HG03575 (cell line): ENCODE measurements around the gene CUX1.
"Not testable (repeated sequence)": the region's sequence is repeated elsewhere in the genome, so short reads cannot be mapped to it uniquely, and the experiment has no call there.

ENCODE experiments used
- ATAC-seq: cut with Tn5 transposase; IDR thresholded peaks from one replicate; pipeline ENCODE4 v1.9.1; 2021; ENCODE audit not compliant: unreplicated experiment, insufficient number of reproducible peaks, low FRiP score; ENCODE audit errors: extremely low read depth

The CUX1 gene

DNA sequence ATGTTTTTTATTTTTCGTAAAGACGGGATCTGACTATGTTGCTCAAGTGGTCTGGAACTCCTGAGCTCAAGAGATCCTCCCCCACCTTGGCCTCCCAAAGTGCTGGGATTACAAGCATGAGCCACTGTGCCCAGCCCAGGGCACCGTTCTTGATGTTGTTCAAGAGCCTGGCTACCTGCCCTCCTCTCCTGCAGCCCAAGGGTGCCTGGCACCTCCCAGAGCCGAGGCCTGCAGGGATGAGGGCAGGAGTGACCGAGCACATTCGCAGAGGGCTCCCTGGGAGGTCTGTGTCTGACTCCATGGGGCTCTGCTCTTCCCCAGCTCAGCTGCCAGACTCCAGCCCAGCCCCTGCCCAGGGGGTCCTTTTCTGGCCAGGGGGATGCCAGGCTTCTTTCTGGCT is 484.6 kb downstream of the CUX1 start:
- no peak for ATAC-seq

DNA sequence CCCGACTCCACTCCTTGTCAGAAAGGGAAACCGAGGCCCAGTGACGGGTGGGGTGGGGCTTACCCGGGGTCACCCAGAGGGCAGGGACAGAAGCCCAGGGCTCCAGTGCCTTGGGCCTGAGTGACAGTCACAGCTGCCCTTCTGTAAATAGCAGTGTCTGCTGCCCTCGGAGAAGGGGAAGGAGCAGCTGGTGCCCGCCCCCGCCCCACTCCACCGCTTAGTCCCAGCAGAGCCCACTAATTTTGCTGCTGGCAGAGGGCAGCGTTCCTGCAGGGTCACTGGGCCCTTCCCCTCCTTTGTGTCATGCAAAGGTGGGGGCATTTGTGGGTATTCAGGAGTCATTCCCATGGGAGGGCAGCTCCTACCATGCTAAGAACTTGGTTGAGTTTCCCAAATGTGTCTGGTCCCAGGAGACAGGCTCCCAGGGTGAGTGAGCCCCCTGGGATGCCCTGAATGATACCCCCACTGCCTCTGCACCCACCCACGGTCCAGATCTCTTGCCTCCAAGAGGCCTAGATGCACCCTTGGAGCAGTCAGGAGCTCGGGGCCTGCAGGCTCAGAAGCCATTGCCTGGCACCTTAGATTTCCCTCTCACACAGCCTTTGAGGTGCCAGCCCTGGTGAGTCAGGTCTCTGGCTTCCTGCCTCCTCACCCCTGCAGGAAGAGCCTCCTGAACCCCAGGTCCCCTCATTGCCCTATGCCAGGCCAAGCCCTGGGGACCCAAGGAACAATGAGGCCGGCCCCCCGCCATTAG is 486.4 kb downstream of the CUX1 start:
- no peak for ATAC-seq

DNA sequence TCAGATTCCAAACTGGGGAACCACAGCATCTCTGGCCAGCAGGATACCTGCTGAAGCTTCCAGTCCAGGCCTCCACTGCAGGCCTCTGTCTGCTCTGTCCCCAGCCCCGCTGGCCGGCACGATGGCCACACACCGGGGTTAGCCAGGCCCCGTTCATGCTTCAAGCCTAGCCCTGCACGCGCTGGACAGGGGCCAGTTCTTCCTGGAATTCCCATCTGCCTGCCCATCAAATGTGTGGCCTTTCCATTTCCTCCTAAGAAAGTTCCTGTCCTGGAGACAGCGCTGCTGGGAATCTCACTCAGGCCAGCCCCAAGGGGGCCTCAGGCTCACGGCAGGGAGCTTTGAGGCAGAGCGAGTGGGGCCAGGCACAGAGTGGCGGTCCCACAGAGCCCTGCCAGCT is 487.2 kb downstream of the CUX1 start:
- no peak for ATAC-seq

DNA sequence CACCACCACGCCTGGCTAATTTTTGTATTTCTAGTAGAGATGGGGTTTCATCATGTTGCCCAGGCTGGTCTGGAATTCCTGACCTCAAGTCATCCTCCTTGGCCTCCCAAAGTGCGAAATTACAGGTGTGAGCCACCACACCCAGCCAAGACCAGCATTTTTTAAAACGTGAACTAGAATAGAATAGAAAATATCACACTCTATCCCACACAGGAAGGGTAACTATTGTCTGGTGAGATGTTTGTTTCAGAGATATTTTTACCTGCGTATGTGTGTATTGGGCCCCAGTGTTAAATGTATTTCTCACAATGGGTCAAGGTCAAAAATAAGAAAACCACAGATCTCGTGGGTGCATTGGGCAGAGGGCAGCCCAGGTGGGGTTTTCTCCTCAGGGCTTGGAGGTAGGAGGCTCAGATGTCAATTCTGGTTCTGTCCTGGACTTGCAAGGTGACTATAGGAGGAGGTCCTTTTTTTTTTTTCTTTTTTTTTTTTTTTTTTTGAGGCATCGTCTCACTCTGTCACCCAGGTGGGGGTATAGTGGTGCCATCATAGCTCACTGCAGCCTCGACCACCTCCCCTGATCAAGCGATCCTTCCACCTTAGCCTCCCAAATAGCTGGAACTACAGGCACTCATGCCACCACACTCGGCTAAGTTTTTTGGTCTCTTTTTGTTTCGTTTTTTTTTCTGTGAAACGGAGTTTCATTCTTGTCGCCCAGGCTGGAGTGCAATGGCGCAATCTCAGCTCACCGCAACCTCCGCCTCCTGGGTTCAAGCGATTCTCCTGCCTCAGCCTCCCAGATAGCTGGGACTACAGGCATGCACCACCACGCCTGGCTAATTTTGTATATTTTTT is 488.2 kb downstream of the CUX1 start:
- ATAC-seq: peak; percentile 34

DNA sequence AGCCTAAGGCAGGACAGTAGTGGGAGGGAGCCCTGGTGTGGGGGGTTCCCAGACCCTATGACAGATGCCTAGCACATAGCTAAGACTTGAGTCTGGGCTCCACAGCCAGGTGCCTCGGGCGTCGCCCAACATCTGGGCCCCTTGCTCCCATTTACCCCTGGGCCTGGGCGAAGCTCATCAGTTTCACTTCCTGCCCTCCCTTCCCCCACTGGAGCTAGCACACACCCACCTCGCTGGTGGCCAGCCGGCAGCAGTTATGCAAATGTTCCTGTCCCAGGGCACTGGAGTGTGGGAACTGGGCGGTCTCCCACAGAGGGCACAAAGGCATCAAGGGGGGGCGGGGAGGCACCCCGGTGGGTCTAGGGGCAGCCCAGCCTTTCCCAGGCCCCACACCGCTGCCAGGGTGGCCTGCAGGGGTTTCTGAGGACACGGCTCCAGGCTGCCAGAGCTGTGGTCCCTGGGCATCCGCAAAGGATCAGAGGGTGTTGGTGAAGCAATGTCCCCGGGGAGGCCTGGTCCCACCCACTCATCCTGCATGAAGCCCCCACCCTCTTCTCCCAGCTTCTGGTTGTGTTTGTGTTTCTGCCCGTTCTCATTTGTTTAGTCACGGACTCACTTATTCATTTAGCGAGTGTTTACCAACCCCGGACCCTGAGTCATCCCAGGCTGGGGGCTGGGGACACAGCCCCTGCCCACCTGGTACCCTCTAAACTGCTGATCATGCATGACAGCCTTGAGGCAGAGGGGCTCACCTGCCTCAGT is 489.7 kb downstream of the CUX1 start:
- ATAC-seq: peak; percentile 41

DNA sequence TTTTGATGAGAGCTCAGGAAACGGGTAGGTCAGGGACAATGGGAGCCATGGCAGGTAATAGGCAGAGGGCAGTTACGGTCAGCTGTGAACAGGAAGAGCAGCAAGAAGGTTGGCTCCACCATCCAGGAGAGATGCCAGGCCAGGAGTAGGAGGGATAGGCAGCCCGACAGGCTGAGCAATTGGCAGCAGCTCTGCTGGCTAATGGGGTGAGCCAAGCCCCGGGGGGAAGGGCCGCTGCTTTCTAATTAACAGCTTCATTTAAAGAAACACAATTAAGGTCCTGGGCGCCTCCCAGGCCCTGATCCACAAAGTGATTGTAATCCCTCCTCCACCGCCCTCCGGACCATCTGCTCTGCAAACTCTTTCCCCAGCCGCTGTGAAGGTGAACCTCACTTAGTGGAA is 493.0 kb downstream of the CUX1 start:
- ATAC-seq: no peak

DNA sequence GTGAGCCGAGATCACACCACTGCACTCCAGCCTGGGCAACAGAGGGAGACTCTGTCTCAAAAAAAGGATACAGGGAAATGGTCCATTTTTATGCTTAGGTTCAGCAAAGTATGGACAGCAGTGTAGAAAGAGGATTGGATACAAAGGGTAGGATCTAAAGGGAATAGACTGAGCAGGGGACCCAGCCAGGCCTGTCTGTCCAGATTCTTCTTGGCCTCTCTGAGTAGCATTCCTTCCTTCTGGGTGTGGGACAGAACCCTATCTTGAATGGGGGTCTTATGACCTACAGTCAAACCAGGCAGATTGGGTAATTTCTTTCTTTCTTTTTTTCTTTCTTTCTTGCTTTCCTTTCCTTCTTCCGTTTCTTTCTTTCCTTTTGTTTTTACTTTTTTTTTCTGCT is 494.9 kb downstream of the CUX1 start:
- ATAC-seq: no peak

DNA sequence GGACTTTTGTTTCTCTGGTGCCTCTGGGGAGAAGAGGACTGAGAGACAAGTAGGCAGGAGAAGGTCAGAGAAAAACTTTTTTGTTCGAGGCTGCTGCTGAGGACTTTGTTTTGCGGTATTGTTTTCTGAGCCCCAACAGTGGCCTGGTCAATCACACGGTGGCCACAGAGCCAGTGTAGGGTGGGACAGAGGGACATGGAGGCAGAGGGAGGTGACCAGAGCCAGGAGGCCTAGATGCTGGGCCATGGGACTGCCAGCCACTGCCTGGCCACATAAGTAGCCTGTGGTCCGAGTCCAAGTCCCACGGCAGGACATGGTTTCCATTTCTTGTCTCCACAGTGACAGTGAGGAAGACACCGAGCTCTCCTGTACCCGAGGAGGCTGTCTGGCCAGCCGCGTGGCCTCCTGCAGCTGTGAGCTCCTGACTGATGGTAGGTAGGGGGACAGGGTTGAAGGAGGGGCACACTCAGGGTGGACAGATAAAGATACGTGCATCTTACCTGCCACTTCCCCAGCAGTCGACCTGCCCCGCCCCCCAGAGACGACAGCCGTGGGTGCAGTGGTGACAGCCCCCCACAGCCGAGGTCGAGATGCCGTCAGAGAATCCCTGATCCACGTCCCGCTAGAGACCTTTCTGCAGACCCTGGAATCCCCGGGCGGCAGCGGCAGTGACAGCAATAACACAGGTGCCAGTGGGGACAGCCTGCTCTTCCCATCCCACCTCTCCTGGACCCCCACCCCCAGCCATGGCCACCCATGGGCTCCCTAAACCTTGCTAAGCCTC is 496.8 kb downstream of the CUX1 start:
- no peak for ATAC-seq

DNA sequence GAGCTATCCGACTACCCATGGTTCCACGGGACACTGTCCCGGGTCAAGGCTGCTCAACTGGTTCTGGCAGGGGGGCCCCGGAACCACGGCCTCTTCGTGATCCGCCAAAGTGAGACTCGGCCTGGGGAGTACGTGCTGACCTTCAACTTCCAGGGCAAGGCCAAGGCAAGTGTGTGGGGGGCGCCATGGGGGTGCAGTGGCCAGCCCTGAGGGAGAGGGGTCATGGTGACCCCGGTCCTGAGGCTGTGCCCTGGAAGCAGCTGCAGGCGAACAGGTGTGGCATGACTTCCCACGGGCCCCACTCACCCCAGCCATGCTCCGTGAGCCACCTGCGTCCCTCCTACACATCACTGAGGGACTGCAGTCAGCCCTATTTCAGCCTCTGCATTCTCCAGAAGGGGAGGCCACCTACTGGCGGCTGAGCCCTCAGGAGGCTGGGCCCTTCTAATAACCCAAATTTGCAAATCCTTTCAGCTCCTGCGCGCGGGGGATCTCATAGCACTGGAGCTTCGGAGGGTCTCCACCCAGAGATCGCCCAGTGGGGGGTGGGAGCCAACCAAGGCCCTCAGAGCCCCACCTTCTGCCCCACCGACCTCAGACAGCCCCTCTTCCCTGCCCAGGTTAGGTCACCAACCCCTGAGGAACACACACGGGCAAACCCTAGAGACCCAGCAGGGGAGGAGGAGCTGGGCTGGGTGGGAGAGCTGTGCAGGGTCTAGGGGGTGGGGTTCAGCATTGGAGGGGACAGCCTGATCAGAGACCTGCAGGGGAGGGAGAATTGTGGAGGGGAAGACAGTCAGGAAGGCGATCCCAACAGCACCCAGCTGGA is 500.0 kb downstream of the CUX1 start:
- no peak for ATAC-seq

DNA sequence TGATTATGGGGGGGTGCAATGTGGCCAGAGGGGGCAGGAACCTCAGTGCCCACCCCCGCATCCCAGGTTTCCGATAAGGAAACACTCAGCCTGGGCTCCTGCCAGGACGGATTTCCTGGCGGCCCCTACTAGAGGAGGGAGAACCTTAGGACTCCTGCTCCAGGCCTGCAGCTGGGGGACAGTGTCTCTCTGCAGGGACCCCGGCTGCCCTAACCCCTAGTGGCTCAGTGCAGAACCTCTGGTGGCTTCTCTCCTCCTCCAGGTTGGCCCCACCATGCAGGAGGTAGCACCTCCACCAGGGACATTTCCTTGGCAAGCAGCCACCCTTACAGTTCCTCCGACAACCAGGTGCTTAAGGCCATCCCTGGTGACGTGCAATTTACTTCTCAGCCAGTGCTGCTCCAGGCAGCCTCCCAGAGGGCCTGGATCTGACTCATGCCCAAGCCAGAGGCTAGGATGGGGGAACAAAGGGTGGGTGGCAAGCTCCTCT is 501.1 kb downstream of the CUX1 start:
- ATAC-seq: no peak

DNA sequence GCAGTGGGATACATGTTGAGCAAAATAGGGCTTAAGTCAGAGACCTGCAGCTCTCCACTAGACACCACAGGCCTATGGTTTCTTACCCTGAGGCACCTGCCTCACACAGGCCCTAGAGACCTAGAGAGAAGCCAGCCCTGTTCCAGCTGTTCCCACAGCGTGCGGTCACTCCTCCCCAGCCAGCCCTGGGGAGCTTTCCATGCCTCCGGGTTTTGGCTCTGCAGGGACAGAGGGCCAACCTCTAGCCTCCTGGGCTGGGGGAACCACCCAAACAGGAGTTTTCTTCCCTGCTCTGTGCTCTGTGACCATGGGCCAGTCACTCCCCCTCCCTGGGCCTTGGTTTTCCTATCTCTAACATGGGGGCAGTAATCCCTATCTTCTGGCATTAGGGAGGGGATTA is 502.2 kb downstream of the CUX1 start:
- ATAC-seq: no peak

DNA sequence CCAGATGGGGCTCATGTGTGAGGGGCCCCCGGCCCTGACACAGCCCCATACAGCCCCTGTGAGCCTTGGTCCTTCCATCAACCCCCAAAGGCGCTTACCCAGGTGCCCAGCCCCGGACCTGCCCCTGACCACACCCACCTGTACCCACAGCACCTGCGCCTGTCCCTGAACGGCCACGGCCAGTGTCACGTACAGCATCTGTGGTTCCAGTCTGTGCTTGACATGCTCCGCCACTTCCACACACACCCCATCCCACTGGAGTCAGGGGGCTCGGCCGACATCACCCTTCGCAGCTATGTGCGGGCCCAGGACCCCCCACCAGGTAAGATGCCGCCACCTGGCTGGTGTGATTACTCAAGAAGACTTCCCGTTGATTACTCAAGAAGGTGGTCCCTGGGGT is 502.8 kb downstream of the CUX1 start:
- no peak for ATAC-seq

DNA sequence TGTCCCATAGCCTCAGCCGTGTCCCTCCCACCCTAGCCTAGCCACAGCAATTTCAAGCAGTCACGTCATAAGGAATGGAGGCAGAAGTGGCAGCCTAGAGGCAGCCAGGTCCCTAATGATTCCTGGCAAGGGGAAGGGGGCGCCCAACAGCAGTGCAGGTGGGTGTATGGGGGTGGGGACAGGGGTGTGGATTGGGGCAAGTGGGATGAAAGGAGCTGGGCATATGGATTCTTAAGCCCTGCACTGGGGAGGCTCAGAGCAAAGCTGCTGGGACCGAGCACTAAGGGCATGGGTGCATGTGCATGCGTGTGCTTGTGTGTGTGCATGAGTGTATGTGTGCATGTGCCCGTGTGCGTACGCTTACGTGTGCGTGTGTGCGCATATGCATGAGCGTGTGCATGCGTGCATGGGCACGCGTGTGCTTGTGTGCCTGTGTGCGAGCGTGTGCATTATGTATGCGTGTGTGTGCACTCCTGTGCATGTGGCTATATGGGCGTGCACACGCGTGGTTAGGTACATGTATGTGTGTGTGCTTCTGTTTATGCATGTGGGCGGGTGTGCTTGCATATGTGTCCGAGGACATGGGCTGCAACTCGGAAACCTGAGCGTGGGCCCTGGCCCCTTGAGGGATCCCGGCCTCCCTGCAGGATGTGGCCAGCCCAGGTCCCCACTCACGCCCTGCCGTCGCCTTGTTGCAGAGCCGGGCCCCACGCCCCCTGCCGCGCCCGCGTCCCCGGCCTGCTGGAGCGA is 503.4 kb downstream of the CUX1 start:
- no peak for ATAC-seq

DNA sequence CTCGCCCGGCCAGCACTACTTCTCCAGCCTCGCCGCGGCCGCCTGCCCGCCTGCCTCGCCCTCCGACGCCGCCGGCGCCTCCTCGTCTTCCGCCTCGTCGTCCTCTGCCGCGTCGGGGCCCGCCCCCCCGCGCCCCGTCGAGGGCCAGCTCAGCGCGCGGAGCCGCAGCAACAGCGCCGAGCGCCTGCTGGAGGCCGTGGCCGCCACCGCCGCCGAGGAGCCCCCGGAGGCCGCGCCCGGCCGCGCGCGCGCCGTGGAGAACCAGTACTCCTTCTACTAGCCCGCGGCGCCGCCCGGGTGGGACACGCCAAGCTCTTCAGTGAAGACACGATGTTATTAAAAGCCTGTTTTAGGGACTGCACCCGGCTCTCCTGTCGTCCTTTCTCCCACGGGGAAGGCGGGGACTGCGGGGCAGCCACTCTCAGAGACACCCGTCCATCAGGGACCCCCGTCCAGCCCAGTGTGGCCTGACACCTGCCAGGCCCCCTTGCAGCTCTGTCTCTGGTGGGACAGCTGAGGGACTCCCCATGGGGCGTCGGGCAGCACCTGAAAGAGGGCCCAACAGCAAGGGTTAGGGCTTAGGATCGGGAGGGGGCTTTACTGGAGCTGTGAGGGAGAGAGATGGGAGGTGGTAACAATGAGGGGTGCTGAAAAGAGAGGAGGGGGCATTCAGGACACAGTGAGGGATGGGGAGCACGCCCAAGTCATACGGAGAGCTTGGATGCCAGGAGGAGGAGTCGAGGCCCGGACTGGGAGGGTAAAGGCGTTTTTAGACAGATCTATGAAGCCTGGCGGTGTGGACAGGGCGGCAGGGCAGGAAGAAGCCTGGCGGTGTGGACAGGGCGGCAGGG is 504.1 kb downstream of the CUX1 start:
- ATAC-seq: no peak

DNA sequence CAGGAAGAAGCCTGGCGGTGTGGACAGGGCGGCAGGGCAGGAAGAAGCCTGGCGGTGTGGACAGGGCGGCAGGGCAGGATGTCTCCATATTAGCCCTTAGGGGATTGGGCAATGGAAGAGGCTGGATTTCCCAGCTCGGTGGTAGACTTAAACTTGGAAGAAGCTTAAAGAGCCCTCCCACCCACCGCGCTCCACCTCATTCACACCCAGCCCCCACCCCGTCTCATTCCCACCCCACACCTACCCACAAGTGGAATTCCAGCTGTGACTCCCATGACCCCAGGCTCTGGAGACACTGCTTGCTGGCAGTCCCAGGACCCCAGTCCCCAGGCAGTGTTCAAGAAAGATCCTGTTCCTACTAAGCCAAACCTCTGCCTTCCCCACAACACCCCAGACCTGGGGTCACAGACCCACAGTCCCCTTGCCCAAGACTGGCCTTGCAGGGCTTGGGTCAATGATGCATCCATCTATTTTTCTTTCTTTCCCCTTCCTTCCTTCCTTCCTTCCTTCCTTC is 504.8 kb downstream of the CUX1 start:
- no peak for ATAC-seq

DNA sequence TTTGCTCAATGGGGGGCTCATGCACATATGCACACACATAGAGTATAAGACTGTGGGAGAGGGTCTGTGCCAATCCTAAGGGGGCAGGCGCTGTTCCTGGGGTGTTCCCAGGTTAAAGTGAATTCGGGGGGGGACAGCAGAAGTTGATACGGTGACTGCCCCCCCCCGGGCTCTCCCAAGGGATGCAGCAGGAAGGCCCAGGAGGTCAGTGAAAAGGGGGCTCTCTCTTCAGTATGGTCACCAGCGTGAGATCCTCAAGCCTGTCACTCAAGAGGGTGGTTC is 506.4 kb downstream of the CUX1 start:
- ATAC-seq: no peak

DNA sequence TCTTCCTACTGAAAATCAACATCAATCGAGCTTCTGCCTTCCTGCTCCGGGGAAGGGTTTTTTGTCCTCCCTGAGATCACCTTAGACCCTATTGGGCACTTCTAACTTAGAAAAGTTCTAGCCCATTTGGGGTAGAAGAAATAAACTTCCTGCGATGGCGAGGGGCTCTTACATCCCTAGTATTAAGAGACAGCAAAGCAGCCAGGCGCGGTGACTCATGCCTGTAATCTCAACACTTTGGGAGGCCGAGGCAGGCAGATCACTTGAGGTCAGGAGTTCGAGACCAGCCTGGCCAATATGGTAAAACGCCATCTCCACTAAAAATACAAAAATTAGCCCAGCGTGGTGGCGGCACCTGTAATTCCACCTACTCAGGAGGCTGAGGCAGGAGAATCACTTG is 507.7 kb downstream of the CUX1 start:
- not testable (repeated sequence) for ATAC-seq
